ENCODE data around the gene TRIM31. TPM values are rescaled to one million over a fixed set of nuclear protein-coding genes. Genes with fewer than 3 reads are reported as not detected.
A peak's percentile ranks its signal among the peaks of the same experiment; 100 is the strongest.

TRIM31 gene
- polyA plus RNA-seq, 1 donor (not counting 4 experiments of a cell fraction or from before 2014, with no cell fraction given): not detected

- dilution Hi-C loops (cut with MboI; ENCODE audit: extremely low pct_ligation_motif_present, low sequenced_read_pairs): no loop called here
- H3K27me3 ChIP-seq (ENCODE audit: control insufficient read depth, extremely low read depth, insufficient read depth, low read length): peaks cover 9% of the 10 kb centered on the region
- H3K9ac ChIP-seq (ENCODE audit: control insufficient read depth, extremely low read depth, insufficient read depth, low read length): no peak overlapping the region
- H3K79me2 ChIP-seq (ENCODE audit: control insufficient read depth, insufficient read depth, low read length): no peaks in the 10 kb centered on the region
- no peak overlapping the region for H3K4me2 ChIP-seq (ENCODE audit: control insufficient read depth, extremely low read depth, insufficient read depth, low read depth, low read length)
- peaks cover 26% of the 10 kb centered on the region for H3K4me1 ChIP-seq (ENCODE audit: control insufficient read depth, extremely low read depth, insufficient read depth, low read length)
- no peak for TF ChIP-seq EZH2 (IDR thresholded peaks at IDR 0.05; ENCODE audit: low read length)
- DNase-seq (ENCODE audit: low read depth, low spot score) (no peak), FAIRE-seq (no peak)
- no peak overlapping the region for H2AFZ ChIP-seq (ENCODE audit: control insufficient read depth, low read length)
- H3K9me3 ChIP-seq (ENCODE audit: control insufficient read depth, low read depth, low read length): no peaks in the 10 kb centered on the region
- H3K27ac ChIP-seq (ENCODE audit: control insufficient read depth, insufficient read depth, low read length): no peak overlapping the region
- no peaks in the 10 kb centered on the region for H3K36me3 ChIP-seq (ENCODE audit: control insufficient read depth in 2 of 2, extremely low read depth in 1 of 2, insufficient read depth in 2 of 2, low read length in 2 of 2)
- H4K20me1 ChIP-seq (ENCODE audit: control insufficient read depth, extremely low read depth, insufficient read depth, low read length): no peaks in the 10 kb centered on the region
- H3K4me3 ChIP-seq (ENCODE audit: control insufficient read depth in 2 of 3, extremely low read depth in 1 of 3, insufficient read depth in 2 of 3, low read depth in 1 of 3, low read length in 3 of 3): no peak overlapping the region
- no peaks in the 10 kb centered on the region for H3K9me1 ChIP-seq (ENCODE audit: control insufficient read depth, extremely low read depth, insufficient read depth, low read length)
Observed at GRCh38 chr6:30157581-30157980, 44.7 kb upstream of the TRIM31 start.

- no peaks in the 10 kb centered on the region for H3K9me1 ChIP-seq (ENCODE audit: control insufficient read depth, extremely low read depth, insufficient read depth, low read length)
- no peaks in the 10 kb centered on the region for H4K20me1 ChIP-seq (ENCODE audit: control insufficient read depth, extremely low read depth, insufficient read depth, low read length)
- peaks cover 26% of the 10 kb centered on the region for H3K4me1 ChIP-seq (ENCODE audit: control insufficient read depth, extremely low read depth, insufficient read depth, low read length)
- H3K79me2 ChIP-seq (ENCODE audit: control insufficient read depth, insufficient read depth, low read length): no peaks in the 10 kb centered on the region
- H3K9me3 ChIP-seq (ENCODE audit: control insufficient read depth, low read depth, low read length): no peaks in the 10 kb centered on the region
- H3K27ac ChIP-seq (ENCODE audit: control insufficient read depth, insufficient read depth, low read length): no peak overlapping the region
- FAIRE-seq (no peak), DNase-seq (ENCODE audit: low read depth, low spot score) (no peak)
- no peak overlapping the region for H3K4me3 ChIP-seq (ENCODE audit: control insufficient read depth in 2 of 3, extremely low read depth in 1 of 3, insufficient read depth in 2 of 3, low read depth in 1 of 3, low read length in 3 of 3)
- no peak overlapping the region for H3K9ac ChIP-seq (ENCODE audit: control insufficient read depth, extremely low read depth, insufficient read depth, low read length)
- no peak for TF ChIP-seq EZH2 (IDR thresholded peaks at IDR 0.05; ENCODE audit: low read length)
- TF ChIP-seq CTCF (optimal IDR thresholded peaks at IDR 0.05 in 1 of 3, IDR thresholded peaks at IDR 0.05 in 1 of 3, conservative IDR thresholded peaks at IDR 0.05 in 1 of 3; ENCODE audit: extremely low read depth in 1 of 3, insufficient read depth in 2 of 3, low read length in 3 of 3): no peak
- dilution Hi-C loops (cut with MboI; ENCODE audit: extremely low pct_ligation_motif_present, low sequenced_read_pairs): no loop called here
- peak overlapping the region; percentile 67 for H3K4me2 ChIP-seq (ENCODE audit: control insufficient read depth, extremely low read depth, insufficient read depth, low read depth, low read length)
- no peak overlapping the region for H2AFZ ChIP-seq (ENCODE audit: control insufficient read depth, low read length)
- peaks cover 9% of the 10 kb centered on the region for H3K27me3 ChIP-seq (ENCODE audit: control insufficient read depth, extremely low read depth, insufficient read depth, low read length)
- H3K36me3 ChIP-seq (ENCODE audit: control insufficient read depth in 2 of 2, extremely low read depth in 1 of 2, insufficient read depth in 2 of 2, low read length in 2 of 2): no peaks in the 10 kb centered on the region
Observed at GRCh38 chr6:30156774-30157173, 43.9 kb upstream of the TRIM31 start.

- H3K9me3 ChIP-seq (ENCODE audit: control insufficient read depth, low read depth, low read length): no peaks in the 10 kb centered on the region
- peaks cover 9% of the 10 kb centered on the region for H3K27me3 ChIP-seq (ENCODE audit: control insufficient read depth, extremely low read depth, insufficient read depth, low read length)
- no peaks in the 10 kb centered on the region for H3K79me2 ChIP-seq (ENCODE audit: control insufficient read depth, insufficient read depth, low read length)
- no peaks in the 10 kb centered on the region for H3K9me1 ChIP-seq (ENCODE audit: control insufficient read depth, extremely low read depth, insufficient read depth, low read length)
- no peaks in the 10 kb centered on the region for H3K36me3 ChIP-seq (ENCODE audit: control insufficient read depth in 2 of 2, extremely low read depth in 1 of 2, insufficient read depth in 2 of 2, low read length in 2 of 2)
- no peaks in the 10 kb centered on the region for H4K20me1 ChIP-seq (ENCODE audit: control insufficient read depth, extremely low read depth, insufficient read depth, low read length)
- FAIRE-seq: no peak
- TF ChIP-seq CTCF (optimal IDR thresholded peaks at IDR 0.05 in 1 of 3, IDR thresholded peaks at IDR 0.05 in 1 of 3, conservative IDR thresholded peaks at IDR 0.05 in 1 of 3; ENCODE audit: extremely low read depth in 1 of 3, insufficient read depth in 2 of 3, low read length in 3 of 3): no peak
- no peak for TF ChIP-seq EZH2 (IDR thresholded peaks at IDR 0.05; ENCODE audit: low read length)
- H2AFZ ChIP-seq (ENCODE audit: control insufficient read depth, low read length): peak overlapping the region; percentile 47
- peak overlapping the region; percentile 67 for H3K4me2 ChIP-seq (ENCODE audit: control insufficient read depth, extremely low read depth, insufficient read depth, low read depth, low read length)
- dilution Hi-C loops (cut with MboI; ENCODE audit: extremely low pct_ligation_motif_present, low sequenced_read_pairs): no loop called here
- no peak overlapping the region for H3K27ac ChIP-seq (ENCODE audit: control insufficient read depth, insufficient read depth, low read length)
- no peak overlapping the region for H3K4me3 ChIP-seq (ENCODE audit: control insufficient read depth in 2 of 3, extremely low read depth in 1 of 3, insufficient read depth in 2 of 3, low read depth in 1 of 3, low read length in 3 of 3)
- peaks cover 26% of the 10 kb centered on the region for H3K4me1 ChIP-seq (ENCODE audit: control insufficient read depth, extremely low read depth, insufficient read depth, low read length)
- no peak overlapping the region for H3K9ac ChIP-seq (ENCODE audit: control insufficient read depth, extremely low read depth, insufficient read depth, low read length)
- DNase-seq (ENCODE audit: low read depth, low spot score): peak; percentile 33
Observed at GRCh38 chr6:30156262-30156599, 43.3 kb upstream of the TRIM31 start.

All from keratinocyte (primary cell).